GM19324 (cell line): ENCODE measurements around the gene SOX2.

Experiments
- ATAC-seq: cut with Tn5 transposase; IDR thresholded peaks from one replicate; pipeline ENCODE4 v1.9.1; 2021; ENCODE audit warnings: mild to moderate bottlenecking, moderate library complexity; ENCODE audit not compliant: unreplicated experiment, low FRiP score

Gene SOX2

GRCh38 chr3:181703601-181704420 is 7.9 kb upstream of the SOX2 start:
- ATAC-seq, result no peak

DNA sequence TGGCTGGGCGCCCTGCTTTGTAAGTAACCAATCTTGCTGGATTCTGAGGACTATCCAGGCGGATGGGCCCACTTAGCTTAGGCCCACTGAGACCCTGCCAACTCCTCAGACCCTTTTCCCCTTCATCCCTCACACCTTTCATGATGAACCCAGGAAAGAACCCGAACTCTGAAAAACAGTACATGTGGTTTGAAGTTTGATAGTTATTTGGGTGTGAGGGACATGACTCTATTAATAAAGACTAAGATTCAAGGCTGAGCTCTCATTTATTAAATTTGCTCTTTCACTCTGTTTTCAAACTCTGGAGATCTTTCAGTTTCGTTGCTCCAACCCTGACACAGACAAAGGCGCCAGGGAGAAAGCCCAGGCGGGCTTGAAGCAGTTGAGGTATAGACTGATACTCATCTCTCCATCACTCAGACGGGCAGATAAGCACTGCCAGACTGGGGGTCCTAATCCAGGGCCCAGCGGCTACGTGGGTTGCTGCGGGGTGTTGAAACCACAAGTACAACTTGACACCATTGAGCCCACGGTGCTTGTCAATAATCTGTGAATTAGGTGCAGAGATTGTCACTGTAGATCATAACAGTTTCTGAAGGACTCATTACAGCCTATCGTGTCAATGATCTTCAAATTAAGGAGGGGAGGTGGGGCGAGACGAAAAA is 7.2 kb upstream of the SOX2 start:
- ATAC-seq, result no peak

GRCh38 chr3:181705086-181705480 is 6.6 kb upstream of the SOX2 start:
- ATAC-seq, result no peak

DNA sequence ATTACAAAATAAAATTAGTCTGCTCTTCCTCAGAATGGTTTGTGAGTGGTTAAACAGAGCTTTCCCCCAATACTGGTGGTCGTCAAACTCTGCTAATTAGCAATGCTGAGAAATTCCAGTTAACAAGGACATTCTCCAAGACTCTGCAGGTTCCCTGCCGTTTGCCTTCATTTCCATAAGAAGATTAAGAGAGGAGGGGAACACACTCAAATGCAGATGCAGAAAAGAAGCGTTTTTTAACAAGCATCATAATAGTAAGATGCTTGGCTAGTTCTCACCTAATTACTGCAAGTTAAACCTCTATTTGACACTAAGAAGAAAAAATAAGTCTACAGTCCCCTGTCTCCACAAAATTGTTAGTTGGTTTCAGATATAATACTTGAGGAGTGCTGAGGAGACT is 3.7 kb upstream of the SOX2 start:
- no peak for ATAC-seq

DNA sequence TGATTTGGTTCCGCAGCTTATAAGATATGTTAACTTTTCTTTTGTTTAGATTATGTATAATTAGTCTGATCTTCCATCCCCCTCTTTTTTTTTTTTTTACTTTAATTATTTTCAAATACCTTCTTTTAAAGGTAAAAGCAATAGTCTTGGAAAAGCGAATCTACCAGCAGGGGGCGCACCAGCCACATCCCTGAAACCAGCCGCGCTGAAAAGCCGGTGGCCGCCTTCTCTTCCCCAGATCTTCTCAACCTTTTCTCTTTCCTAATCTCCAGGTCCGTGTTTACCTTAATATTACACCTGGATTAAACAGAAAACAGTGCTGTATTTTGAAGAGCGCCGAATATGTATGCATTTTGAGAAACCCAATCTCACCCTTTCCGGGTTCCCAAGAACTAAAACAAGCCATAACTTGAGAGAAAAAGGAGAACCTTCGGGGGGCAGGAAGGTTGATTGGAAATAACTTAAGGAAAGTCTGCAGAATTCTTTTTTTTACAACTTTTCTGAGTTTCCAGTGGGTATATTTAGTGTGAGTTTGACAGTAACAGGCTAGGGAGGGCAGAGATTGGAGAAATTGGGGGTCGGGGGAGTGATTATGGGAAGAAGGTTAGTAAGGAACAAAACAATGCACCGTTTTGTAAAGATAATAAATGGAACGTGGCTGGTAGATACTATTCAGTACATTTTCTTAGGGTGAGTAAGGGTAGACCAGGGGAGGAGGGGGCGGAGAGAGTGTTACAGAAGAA is 2.0 kb upstream of the SOX2 start:
- no peak for ATAC-seq

DNA sequence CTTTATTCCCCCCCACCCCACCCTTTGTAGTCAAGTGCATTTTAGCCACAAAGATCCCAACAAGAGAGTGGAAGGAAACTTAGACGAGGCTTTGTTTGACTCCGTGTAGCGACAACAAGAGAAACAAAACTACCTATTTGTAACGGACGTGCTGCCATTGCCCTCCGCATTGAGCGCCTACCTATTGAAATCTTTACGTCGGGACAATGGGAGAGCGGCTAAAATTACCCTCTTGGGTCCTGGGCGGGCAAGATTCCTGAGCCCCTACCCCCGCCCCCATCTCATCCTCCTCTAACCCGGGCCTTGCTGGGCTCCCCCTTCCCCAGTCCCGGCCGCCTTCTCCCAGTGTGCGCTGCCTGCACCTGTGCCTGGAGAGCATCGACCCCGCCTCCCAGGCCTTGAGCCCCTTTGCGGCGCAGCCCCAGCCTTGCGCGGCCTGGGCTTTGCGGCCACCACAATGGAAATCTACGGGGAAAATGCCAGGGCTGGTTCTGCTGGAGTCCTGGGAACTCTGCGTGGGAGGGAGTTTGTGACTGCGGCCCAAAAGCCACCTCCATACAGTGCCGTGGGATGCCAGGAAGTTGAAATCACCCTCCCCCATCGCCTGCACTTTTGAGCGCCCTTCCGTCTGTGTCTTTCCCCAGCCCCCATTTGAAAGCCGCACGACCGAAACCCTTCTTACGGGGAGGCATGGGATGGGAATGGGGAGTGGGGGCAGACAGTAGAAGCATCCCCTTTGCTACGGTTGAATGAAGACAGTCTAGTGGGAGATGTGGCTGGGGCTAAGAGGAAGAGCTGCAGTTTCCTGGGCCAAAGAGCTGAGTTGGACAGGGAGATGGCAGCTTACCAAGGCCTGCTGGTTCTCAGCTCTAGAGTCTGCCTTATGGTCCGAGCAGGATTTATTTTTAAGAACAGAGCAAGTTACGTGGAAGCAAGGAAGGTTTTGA is 1.1 kb upstream of the SOX2 start:
- no peak for ATAC-seq

DNA sequence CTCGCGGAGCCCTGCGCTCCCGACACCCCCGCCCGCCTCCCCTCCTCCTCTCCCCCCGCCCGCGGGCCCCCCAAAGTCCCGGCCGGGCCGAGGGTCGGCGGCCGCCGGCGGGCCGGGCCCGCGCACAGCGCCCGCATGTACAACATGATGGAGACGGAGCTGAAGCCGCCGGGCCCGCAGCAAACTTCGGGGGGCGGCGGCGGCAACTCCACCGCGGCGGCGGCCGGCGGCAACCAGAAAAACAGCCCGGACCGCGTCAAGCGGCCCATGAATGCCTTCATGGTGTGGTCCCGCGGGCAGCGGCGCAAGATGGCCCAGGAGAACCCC is 464 bp downstream of the SOX2 start:
- no peak for ATAC-seq

DNA sequence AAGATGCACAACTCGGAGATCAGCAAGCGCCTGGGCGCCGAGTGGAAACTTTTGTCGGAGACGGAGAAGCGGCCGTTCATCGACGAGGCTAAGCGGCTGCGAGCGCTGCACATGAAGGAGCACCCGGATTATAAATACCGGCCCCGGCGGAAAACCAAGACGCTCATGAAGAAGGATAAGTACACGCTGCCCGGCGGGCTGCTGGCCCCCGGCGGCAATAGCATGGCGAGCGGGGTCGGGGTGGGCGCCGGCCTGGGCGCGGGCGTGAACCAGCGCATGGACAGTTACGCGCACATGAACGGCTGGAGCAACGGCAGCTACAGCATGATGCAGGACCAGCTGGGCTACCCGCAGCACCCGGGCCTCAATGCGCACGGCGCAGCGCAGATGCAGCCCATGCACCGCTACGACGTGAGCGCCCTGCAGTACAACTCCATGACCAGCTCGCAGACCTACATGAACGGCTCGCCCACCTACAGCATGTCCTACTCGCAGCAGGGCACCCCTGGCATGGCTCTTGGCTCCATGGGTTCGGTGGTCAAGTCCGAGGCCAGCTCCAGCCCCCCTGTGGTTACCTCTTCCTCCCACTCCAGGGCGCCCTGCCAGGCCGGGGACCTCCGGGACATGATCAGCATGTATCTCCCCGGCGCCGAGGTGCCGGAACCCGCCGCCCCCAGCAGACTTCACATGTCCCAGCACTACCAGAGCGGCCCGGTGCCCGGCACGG is 991 bp downstream of the SOX2 start:
- ATAC-seq, result no peak

DNA sequence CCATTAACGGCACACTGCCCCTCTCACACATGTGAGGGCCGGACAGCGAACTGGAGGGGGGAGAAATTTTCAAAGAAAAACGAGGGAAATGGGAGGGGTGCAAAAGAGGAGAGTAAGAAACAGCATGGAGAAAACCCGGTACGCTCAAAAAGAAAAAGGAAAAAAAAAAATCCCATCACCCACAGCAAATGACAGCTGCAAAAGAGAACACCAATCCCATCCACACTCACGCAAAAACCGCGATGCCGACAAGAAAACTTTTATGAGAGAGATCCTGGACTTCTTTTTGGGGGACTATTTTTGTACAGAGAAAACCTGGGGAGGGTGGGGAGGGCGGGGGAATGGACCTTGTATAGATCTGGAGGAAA is 1.5 kb downstream of the SOX2 start:
- ATAC-seq, result no peak

DNA sequence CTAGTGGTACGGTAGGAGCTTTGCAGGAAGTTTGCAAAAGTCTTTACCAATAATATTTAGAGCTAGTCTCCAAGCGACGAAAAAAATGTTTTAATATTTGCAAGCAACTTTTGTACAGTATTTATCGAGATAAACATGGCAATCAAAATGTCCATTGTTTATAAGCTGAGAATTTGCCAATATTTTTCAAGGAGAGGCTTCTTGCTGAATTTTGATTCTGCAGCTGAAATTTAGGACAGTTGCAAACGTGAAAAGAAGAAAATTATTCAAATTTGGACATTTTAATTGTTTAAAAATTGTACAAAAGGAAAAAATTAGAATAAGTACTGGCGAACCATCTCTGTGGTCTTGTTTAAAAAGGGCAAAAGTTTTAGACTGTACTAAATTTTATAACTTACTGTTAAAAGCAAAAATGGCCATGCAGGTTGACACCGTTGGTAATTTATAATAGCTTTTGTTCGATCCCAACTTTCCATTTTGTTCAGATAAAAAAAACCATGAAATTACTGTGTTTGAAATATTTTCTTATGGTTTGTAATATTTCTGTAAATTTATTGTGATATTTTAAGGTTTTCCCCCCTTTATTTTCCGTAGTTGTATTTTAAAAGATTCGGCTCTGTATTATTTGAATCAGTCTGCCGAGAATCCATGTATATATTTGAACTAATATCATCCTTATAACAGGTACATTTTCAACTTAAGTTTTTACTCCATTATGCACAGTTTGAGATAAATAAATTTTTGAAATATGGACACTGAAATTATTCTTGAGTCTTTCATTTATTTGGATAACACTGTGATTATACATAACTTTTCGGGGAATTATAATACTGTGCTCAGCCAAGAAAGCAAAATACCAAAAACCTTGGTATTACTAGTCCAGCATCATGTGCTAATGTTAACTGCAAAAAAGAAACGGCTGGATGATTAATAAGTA is 2.2 kb downstream of the SOX2 start:
- no peak for ATAC-seq

DNA sequence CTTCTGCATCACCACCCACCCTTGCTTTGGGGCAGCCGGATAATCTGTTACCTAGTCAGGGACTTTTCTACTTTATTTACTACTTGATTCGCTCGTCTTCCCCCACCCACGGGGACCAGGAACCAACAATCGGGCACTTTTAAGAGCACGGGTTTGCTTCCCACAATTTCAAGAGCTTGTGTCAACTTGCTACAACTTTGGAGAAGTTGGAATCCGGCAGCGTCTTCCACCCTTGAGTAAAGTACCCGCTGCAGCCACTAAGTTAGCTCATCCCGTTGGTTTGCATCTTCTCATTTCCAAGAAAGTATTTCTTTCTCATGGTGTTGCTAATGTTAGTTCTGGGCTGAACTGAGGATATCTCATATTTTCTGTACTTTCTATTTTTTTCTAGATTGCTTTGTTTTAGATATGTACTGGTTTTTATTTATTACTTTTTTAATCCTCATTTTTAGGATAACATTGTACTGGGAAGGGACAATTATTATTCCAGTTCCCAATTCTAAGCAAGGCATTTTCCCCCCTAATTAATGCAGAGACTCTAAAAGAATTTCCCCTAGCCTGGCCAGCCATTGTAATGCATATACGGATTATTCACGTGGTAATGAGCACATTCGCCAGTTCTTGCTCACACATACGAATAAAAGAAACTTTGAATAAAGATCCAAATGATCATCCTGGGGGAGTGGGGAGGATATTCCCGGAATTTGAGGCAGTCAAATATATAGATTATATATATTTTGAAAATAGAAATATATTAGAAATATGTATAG is 4.0 kb downstream of the SOX2 start:
- ATAC-seq, result no peak

DNA sequence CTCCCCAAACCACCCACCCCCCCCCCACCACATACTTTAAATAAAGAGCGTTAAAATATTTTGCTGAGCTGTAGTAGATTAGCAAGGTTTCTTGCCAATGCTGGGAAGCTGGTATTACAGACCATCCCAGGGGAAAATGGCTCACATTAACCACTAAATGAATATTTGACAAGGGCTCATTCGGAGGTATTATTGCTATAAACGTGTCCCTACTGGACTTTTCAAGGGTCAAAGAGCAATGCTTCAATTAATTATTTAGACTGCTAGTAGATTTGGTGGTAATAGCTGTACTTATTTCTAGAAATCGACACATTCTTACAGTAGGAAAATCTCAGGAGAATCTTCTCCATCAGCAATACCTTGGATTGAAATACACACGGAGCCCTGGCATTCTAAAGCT is 5.2 kb downstream of the SOX2 start:
- no peak for ATAC-seq

GRCh38 chr3:181717549-181718171 is 5.9 kb downstream of the SOX2 start:
- no peak for ATAC-seq

- no peak for ATAC-seq
These were observed 6.6 kb downstream of the SOX2 start for GRCh38 chr3:181718369-181718768.

DNA sequence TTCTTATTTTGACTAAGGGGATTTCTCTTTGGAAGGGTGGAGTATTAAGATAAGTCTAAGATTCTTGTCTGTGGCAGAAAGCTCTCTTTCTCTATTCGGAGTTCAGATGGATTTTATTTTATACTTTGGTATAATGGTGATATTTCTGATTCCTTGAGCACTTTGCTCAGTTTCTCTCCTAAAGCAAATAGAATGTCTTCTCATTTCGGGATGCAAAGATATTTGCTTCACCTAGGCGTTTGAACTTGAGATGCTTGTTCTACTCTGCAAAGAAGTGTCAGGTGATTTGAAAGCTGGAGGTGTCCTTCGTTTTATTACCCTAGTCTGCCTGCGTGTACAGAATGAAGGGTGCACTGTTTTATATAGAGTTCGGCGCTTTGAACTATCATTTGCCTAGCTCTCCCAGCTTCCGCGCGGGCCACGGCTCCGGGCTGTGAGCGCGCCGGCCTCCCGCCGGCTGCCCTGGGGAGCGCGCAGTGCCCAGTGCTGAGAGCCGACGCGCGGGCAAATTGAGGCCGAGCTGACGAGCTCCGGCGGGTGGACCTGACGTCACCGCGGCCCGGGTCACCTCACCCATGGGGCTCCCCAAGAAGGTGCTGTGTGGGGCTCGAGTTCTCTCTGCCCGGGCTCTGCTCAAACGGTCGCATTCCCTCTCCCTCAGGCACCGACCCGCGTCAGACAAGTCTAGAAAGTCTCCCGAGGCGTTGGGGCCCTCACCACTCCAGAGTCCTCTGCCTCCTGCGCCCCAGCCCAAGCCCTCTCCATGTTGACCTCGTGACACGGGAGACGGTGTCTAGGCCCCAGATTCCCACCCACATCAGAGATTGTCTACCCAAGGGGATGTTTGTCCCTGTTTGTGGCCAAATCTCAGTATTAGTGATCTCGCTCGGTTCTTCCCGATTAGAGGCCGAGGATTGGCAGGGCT is 7.5 kb downstream of the SOX2 start:
- no peak for ATAC-seq

GRCh38 chr3:181719991-181720680 is 8.4 kb downstream of the SOX2 start:
- no peak for ATAC-seq
